ENCODE data around the gene SIPA1L3. TPM values are rescaled to one million over a fixed set of nuclear protein-coding genes. Genes with fewer than 3 reads are reported as not detected.
A peak's percentile ranks its signal among the peaks of the same experiment; 100 is the strongest.

The SIPA1L3 gene
- polyA plus RNA-seq, 2 of the 4 experiments (the other 2 are of a cell fraction) = 28.9 to 50.6 TPM

- no peak for DNase-seq (ENCODE audit: low read depth in 1 of 2, low spot score in 1 of 2)
- TF ChIP-seq USF2 (IDR thresholded peaks at IDR 0.05) (no peak), E2F6 (IDR thresholded peaks at IDR 0.05; ENCODE audit: borderline replicate concordance, low read depth) (no peak), PHF8 (IDR thresholded peaks at IDR 0.05; ENCODE audit: borderline replicate concordance, low read depth) (no peak), FOSL2 (IDR thresholded peaks at IDR 0.05) (no peak), FOSL2 (CRISPR knock-in tag; IDR thresholded peaks at IDR 0.05) (no peak), FOXS1 (CRISPR knock-in tag; IDR thresholded peaks at IDR 0.05) (no peak), NR3C1 (IDR thresholded peaks at IDR 0.05) (no peak), CBX2 (IDR thresholded peaks at IDR 0.05; ENCODE audit: borderline replicate concordance, low read depth) (no peak), MAX (IDR thresholded peaks at IDR 0.05) (no peak), HOXA7 (CRISPR knock-in tag; IDR thresholded peaks at IDR 0.05) (no peak), FOSB (CRISPR knock-in tag; IDR thresholded peaks at IDR 0.05) (no peak), SREBF2 (IDR thresholded peaks at IDR 0.05) (no peak), EP300 (IDR thresholded peaks at IDR 0.05) (no peak), MAZ (IDR thresholded peaks at IDR 0.05; ENCODE audit: borderline replicate concordance, low read depth, low read length) (no peak), JUNB (IDR thresholded peaks at IDR 0.05) (no peak), NFE2L2 (conservative IDR thresholded peaks at IDR 0.05; ENCODE audit: low read length) (no peak), TP53 (CRISPR knock-in tag; IDR thresholded peaks at IDR 0.05) (no peak)
- Histone ChIP-seq H3K4me1 (peaks cover under 1% of the 10 kb centered on the region; the same call in 2 of the 3 replicates), H3K27ac (no peak overlapping the region), H3K4me3 (no peak overlapping the region), H3K9me3 (no peaks in the 10 kb centered on the region), H3K4me2 (no peak overlapping the region)
- 94% methylated on average over 6 of the region's 6 CpGs for WGBS (ENCODE audit: missing lambda C conversion rate)
- FAIRE-seq = peak; percentile 79
- CTCF ChIA-PET = interaction anchor here (0.7 to 8.2 kb wide), 4 partner anchors 27 to 127 kb away, joined by 3 to 38 read pairs (median 4); no protein-coding TSS in a partner anchor
- POLR2A ChIA-PET = no interaction called here
- ATAC-seq = no peak
Measured at GRCh38 chr19:38017401-38018151, 110.6 kb downstream of the SIPA1L3 start.

GRCh38 chr19:38018694-38019395, 111.8 kb downstream of the SIPA1L3 start:
- POLR2A ChIA-PET = no interaction called here
- 90% methylated on average over 5 of the region's 5 CpGs for WGBS (ENCODE audit: missing lambda C conversion rate)
- no peak overlapping the region for H3K4me2 ChIP-seq
- peak in 1 of 2 experiments; percentile 7; a peak in 1 of 6 replicates for ATAC-seq
- FAIRE-seq = no peak
- peak overlapping the region in 1 of 2 experiments; percentile 1; a peak in 1 of 6 replicates for H3K27ac ChIP-seq
- H3K4me3 ChIP-seq = no peak overlapping the region
- TF ChIP-seq RARB (CRISPR knock-in tag; IDR thresholded peaks at IDR 0.05) (no peak), ZFP36 (IDR thresholded peaks at IDR 0.05; ENCODE audit: borderline replicate concordance, partially characterized antibody) (no peak), POLR2A (IDR thresholded peaks at IDR 0.05; ENCODE audit: low read length) (no peak), RAD21 (conservative IDR thresholded peaks at IDR 0.05 in 1 of 2, IDR thresholded peaks at IDR 0.05 in 1 of 2) (no peak), TP53 (CRISPR knock-in tag; IDR thresholded peaks at IDR 0.05) (no peak), POLR2AphosphoS2 (conservative IDR thresholded peaks at IDR 0.05; ENCODE audit: low read length) (no peak), NPAS2 (CRISPR knock-in tag; IDR thresholded peaks at IDR 0.05; ENCODE audit: borderline replicate concordance) (no peak), KDM5A (IDR thresholded peaks at IDR 0.05) (no peak), MAFK (IDR thresholded peaks at IDR 0.05; ENCODE audit: partially characterized antibody) (no peak), NFE2L2 (conservative IDR thresholded peaks at IDR 0.05; ENCODE audit: low read length) (no peak), EP300 (IDR thresholded peaks at IDR 0.05) (no peak), RCOR1 (IDR thresholded peaks at IDR 0.05; ENCODE audit: low read depth, low read length) (no peak), EHMT2 (IDR thresholded peaks at IDR 0.05; ENCODE audit: low read depth) (no peak)
- CTCF ChIA-PET = interaction anchor here (0.8 to 8.2 kb wide), 11 partner anchors 8 to 120 kb away, joined by 3 to 38 read pairs (median 4); partner anchors contain the start of genes SIPA1L3 and WDR87
- no peaks in the 10 kb centered on the region for H3K9me3 ChIP-seq
- no peak for DNase-seq (ENCODE audit: low read depth in 1 of 2, low spot score in 1 of 2)
- H3K4me1 ChIP-seq = peaks cover 12% of the 10 kb centered on the region; the same call in 2 of the 3 replicates
